Dendritic cell treated with granulocyte-macrophage colony-stimulating factor and Interleukin-4, amounts not matched to agents 40 ng/mL and 50 ng/mL, for 4 days (primary cell): ENCODE results near the gene NPY.

ENCODE experiments used
- H3K27ac Mint-ChIP-seq: one replicate; pipeline ENCODE4 v1.8.0; 2022; ENCODE audit warnings: mild to moderate bottlenecking, mixed read lengths
- H3K27me3 Mint-ChIP-seq: one replicate; pipeline ENCODE4 v1.8.0; 2022; ENCODE audit warnings: mild to moderate bottlenecking, mixed read lengths
- H3K36me3 Mint-ChIP-seq: one replicate; pipeline ENCODE4 v1.8.0; 2022; ENCODE audit warnings: low read depth, mixed read lengths
- H3K4me1 Mint-ChIP-seq: one replicate; pipeline ENCODE4 v1.8.0; 2022; ENCODE audit warnings: low read depth, mixed read lengths
- H3K4me3 Mint-ChIP-seq: one replicate; pipeline ENCODE4 v1.8.0; 2022; ENCODE audit warnings: mild to moderate bottlenecking, moderate library complexity, mixed read lengths
- H3K9me3 Mint-ChIP-seq: one replicate; pipeline ENCODE4 v1.8.0; 2022; ENCODE audit warnings: mixed read lengths
- intact Hi-C: fragments of 100-400 bp; cut with micrococcal nuclease; formaldehyde crosslinking; loops from one replicate; pipeline ENCODE4 v1.15.0; 2022

NPY gene

DNA sequence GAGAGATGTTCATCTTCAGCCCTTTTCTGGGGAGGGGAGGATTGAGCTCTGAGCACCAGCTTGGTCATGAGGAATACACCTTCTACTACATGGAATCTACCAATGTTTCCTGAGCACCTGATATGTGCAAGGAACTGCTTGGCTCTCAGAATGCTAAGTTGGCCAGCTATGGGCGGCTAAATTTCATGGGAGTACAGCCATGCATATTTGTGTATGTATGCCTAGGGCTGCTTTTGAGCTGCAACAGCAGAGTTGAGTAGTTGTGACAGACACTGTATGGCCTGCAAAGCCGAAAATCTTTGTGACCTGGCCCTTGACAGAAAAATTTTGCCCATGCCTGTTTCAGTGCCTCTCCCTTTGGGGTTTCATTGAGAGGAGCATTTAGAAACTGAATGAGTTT lies 44.9 kb downstream of the NPY start:
- no peaks in the 10 kb centered on the region for H3K36me3 Mint-ChIP-seq
- H3K27ac Mint-ChIP-seq: no peak overlapping the region
- peaks cover 15% of the 10 kb centered on the region for H3K9me3 Mint-ChIP-seq
- peaks cover under 1% of the 10 kb centered on the region for H3K27me3 Mint-ChIP-seq
- no peaks in the 10 kb centered on the region for H3K4me1 Mint-ChIP-seq
- H3K4me3 Mint-ChIP-seq: no peak overlapping the region
- intact Hi-C loops: no loop called here

GRCh38 chr7:24334012-24334411 lies 50.0 kb downstream of the NPY start:
- H3K27ac Mint-ChIP-seq: no peak overlapping the region
- H3K4me3 Mint-ChIP-seq: no peak overlapping the region
- no peaks in the 10 kb centered on the region for H3K4me1 Mint-ChIP-seq
- intact Hi-C loops: no loop called here
- peaks cover 15% of the 10 kb centered on the region for H3K9me3 Mint-ChIP-seq
- H3K27me3 Mint-ChIP-seq: peaks cover 6% of the 10 kb centered on the region
- H3K36me3 Mint-ChIP-seq: no peaks in the 10 kb centered on the region

DNA sequence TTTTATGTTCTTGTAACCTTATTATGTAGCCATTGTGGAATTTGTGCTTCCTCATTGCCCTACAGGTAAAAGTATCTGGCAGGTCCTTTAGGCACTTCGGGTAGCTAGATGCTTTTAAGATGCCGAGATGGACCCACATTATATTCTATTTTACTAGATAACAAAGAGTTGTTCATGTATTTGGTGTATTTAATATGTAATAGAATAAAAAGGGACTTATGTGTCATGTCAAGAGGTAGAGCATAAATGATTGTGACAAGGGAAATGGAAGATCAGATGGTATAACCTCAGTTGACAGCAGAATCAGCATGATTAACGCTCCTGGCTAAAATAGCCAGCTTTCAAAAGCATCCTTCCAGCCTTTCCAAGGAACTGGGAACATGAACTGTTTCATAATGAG lies 50.6 kb downstream of the NPY start:
- no peaks in the 10 kb centered on the region for H3K36me3 Mint-ChIP-seq
- H3K27ac Mint-ChIP-seq: no peak overlapping the region
- no peak overlapping the region for H3K4me3 Mint-ChIP-seq
- no peaks in the 10 kb centered on the region for H3K4me1 Mint-ChIP-seq
- H3K27me3 Mint-ChIP-seq: peaks cover 6% of the 10 kb centered on the region
- peaks cover 15% of the 10 kb centered on the region for H3K9me3 Mint-ChIP-seq
- intact Hi-C loops: no loop called here

DNA sequence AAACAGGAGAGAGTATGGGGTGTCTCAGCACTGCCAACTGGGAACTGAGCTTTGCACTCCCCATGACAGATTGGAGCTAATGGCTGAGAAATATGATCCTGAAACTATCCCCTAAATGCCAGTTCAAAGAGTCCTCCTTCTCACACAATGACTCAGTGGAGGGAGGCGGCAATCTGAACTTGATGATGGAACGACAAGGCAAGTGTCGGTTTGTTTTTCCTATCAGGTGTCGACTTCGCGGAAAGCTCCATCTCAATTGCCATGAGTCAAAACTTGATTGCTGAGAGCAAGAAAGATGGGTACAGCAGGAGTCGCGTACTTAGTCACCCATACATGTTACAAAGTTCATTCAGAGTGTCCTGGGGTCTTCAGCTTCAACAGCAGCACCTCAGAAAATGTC lies 52.5 kb downstream of the NPY start:
- intact Hi-C loops: no loop called here
- Mint-ChIP-seq H3K9me3 (peaks cover 15% of the 10 kb centered on the region), H3K4me3 (no peak overlapping the region), H3K36me3 (no peaks in the 10 kb centered on the region), H3K4me1 (no peaks in the 10 kb centered on the region), H3K27me3 (peaks cover 6% of the 10 kb centered on the region), H3K27ac (no peak overlapping the region)

DNA sequence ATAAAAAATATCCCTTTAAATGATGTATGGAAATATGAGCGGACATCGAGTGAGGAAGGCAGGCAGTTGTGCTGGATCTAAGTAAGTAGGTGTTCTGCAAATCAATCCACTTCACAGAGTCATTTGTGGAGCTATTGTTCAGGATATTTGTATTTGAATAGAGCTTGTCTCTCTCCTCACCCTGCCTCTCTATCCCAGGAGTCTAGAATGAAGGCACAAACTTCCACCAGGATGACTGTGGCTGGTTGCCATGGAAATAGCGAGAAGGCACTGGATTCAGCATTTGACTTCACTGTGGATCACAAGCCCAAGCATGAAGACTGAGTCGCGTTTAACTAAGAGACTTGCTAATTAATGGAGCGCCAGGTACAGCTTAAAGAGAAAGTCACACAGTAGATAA lies 53.2 kb downstream of the NPY start:
- intact Hi-C loops: no loop called here
- Mint-ChIP-seq H3K36me3 (no peaks in the 10 kb centered on the region), H3K4me1 (no peaks in the 10 kb centered on the region), H3K27me3 (peaks cover 6% of the 10 kb centered on the region), H3K4me3 (no peak overlapping the region), H3K27ac (no peak overlapping the region), H3K9me3 (peaks cover 14% of the 10 kb centered on the region)

- H3K27ac Mint-ChIP-seq: no peak overlapping the region
- H3K4me3 Mint-ChIP-seq: no peak overlapping the region
- H3K9me3 Mint-ChIP-seq: no peaks in the 10 kb centered on the region
- H3K4me1 Mint-ChIP-seq: no peaks in the 10 kb centered on the region
- H3K36me3 Mint-ChIP-seq: no peaks in the 10 kb centered on the region
- intact Hi-C loops: no loop called here
- peaks cover 6% of the 10 kb centered on the region for H3K27me3 Mint-ChIP-seq
These were observed 55.6 kb downstream of the NPY start for GRCh38 chr7:24339575-24339974.

DNA sequence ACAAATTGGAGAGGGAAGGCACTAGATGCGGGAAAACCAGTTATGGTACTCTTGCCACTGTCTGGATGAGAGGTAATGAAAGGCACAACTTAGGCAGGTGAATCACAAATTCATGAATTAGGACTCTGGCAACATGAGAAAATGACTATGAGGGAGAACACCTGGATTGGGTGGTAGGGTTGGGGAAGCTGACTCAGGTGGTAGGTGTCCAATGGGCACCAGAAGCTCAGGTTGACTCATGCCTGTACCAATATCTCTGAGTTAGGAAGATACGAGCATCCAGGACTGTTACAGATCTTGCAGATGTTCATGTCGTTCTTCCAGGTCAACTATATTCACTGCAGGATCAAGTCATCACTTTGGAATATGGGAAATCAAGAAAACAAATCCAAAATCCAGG lies 56.7 kb downstream of the NPY start:
- H3K27me3 Mint-ChIP-seq: peaks cover 6% of the 10 kb centered on the region
- intact Hi-C loops: no loop called here
- no peak overlapping the region for H3K4me3 Mint-ChIP-seq
- H3K4me1 Mint-ChIP-seq: no peaks in the 10 kb centered on the region
- no peaks in the 10 kb centered on the region for H3K36me3 Mint-ChIP-seq
- no peak overlapping the region for H3K27ac Mint-ChIP-seq
- H3K9me3 Mint-ChIP-seq: no peaks in the 10 kb centered on the region
